Epithelial cell of proximal tubule (primary cell): ENCODE results near the gene CYP4F22. TPM values are rescaled to one million over a fixed set of nuclear protein-coding genes. Genes with fewer than 3 reads are reported as not detected.

Source experiments
- DNase-seq: peaks from one replicate; pipeline ENCODE4 v3.0.0-alpha.2; 2011; ENCODE audit warnings: low read depth
- H3K4me3 ChIP-seq: 2 replicates; pipeline ENCODE4 v1.5.1; 2011; ENCODE audit warnings: low read depth, mild to moderate bottlenecking, low read length
- total RNA-seq: library from RNA; depleted of rRNA; stranded (reverse); fragments of >200 nt; gene quantifications from 2 replicates; pipeline ENCODE4 v1.2.3, GENCODE V29; 2015
- TF ChIP-seq, protein P1 (sequence below): conservative IDR thresholded peaks from 2 replicates; pipeline ENCODE4 v1.5.1; 2012; ENCODE audit warnings: low read depth, mild to moderate bottlenecking, low read length

Gene CYP4F22
- total RNA-seq, 1 donor from 2014 or later = not detected

- DNase-seq = no peak
- TF ChIP-seq, protein P1, sequence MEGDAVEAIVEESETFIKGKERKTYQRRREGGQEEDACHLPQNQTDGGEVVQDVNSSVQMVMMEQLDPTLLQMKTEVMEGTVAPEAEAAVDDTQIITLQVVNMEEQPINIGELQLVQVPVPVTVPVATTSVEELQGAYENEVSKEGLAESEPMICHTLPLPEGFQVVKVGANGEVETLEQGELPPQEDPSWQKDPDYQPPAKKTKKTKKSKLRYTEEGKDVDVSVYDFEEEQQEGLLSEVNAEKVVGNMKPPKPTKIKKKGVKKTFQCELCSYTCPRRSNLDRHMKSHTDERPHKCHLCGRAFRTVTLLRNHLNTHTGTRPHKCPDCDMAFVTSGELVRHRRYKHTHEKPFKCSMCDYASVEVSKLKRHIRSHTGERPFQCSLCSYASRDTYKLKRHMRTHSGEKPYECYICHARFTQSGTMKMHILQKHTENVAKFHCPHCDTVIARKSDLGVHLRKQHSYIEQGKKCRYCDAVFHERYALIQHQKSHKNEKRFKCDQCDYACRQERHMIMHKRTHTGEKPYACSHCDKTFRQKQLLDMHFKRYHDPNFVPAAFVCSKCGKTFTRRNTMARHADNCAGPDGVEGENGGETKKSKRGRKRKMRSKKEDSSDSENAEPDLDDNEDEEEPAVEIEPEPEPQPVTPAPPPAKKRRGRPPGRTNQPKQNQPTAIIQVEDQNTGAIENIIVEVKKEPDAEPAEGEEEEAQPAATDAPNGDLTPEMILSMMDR = no peak
Measured at GRCh38 chr19:15577184-15577771, 69.0 kb downstream of the CYP4F22 start.

DNA sequence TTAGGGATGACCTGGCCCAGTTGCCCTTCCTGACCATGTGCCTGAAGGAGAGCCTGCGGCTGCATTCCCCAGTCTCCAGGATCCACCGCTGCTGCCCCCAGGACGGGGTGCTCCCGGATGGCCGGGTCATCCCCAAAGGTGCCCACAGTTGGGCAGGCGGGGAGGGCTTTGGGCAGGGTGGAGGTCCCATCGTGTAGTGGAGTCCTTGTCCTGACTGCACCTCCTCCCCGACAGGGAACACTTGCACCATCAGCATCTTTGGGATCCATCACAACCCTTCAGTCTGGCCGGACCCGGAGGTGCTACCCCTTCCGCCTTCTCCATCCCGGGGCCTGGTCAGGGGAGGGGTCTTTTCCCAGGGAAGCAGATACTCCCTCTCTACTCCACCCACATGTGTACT, 75.0 kb downstream of the CYP4F22 start:
- H3K4me3 ChIP-seq = no peak overlapping the region
- DNase-seq = no peak
- TF ChIP-seq, protein P1 = no peak

More at GRCh38 chr19:15577184-15577771, 69.0 kb downstream of the CYP4F22 start:
- H3K4me3 ChIP-seq = no peak overlapping the region

- TF ChIP-seq, protein P1 = no peak
- no peak overlapping the region for H3K4me3 ChIP-seq
- no peak for DNase-seq
Measured at GRCh38 chr19:15584095-15584494, 75.8 kb downstream of the CYP4F22 start.

GRCh38 chr19:15584541-15585115, 76.3 kb downstream of the CYP4F22 start:
- no peak overlapping the region for H3K4me3 ChIP-seq
- DNase-seq = no peak
- TF ChIP-seq, protein P1 = peak; percentile 90

DNA sequence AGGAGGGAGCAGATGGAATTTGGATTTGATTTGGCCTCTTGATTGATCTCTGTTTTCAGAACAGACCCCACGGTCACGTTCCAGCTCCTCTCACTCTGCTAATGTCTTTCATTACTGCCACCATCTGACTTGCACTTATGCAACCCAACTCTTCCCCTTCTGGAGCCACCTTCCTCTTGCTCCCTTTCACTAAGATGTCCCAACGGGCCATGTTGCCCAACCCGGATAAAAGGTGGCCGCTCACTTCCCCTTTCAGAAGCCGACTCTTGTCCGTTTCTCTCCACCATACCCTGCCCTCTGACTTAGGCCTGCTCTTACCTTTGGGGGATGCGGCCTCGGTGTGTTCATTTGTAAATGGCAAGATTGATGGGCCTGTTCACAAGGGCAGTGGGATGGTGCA, 79.3 kb downstream of the CYP4F22 start:
- no peak overlapping the region for H3K4me3 ChIP-seq
- no peak for DNase-seq
- TF ChIP-seq, protein P1 = no peak

- DNase-seq = no peak
- TF ChIP-seq, protein P1 = no peak
- no peak overlapping the region for H3K4me3 ChIP-seq
Measured at GRCh38 chr19:15588265-15588664, 79.9 kb downstream of the CYP4F22 start.
